Measurements from ENCODE around the gene DGKB. TPM values are rescaled to one million over a fixed set of nuclear protein-coding genes. Genes with fewer than 3 reads are reported as not detected.

The DGKB gene
- total RNA-seq, 1 experiment from 2014 or later = not detected

DNA sequence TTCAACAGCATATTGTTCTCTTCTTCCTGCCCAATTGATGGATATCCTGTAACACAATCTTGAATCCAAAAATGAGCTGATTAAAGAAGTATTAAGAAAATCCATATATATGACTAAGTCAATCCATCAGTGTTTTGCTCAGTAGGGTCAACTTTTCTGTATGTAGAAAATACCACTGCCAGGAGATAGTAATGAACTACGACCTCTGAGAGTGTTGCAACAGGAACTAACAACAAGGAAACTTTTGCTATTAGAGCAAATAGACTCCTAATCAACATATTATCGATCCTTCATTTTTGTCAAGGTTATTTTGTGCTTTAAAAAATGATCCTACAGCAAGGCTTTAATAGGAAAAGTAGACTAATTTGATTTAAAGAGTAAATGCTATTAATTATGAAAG lies 507.8 kb downstream of the DGKB start:
- Histone ChIP-seq H3K27ac (ENCODE audit: low read depth, low read length, poor library complexity, severe bottlenecking) (no peak overlapping the region), H3K36me3 (ENCODE audit: insufficient read depth, low read length, poor library complexity, severe bottlenecking) (no peaks in the 10 kb centered on the region), H3K4me3 (ENCODE audit: low read depth, low read length, poor library complexity, severe bottlenecking) (no peak overlapping the region), H3K4me1 (ENCODE audit: insufficient read depth, low read length, poor library complexity, severe bottlenecking) (no peaks in the 10 kb centered on the region), H3K9me3 (ENCODE audit: low read depth, low read length, poor library complexity, severe bottlenecking) (no peaks in the 10 kb centered on the region), H3K27me3 (replicated peaks; ENCODE audit: insufficient read depth, low read depth, low read length, poor library complexity) (no peaks in the 10 kb centered on the region)
- TF ChIP-seq, protein P1, sequence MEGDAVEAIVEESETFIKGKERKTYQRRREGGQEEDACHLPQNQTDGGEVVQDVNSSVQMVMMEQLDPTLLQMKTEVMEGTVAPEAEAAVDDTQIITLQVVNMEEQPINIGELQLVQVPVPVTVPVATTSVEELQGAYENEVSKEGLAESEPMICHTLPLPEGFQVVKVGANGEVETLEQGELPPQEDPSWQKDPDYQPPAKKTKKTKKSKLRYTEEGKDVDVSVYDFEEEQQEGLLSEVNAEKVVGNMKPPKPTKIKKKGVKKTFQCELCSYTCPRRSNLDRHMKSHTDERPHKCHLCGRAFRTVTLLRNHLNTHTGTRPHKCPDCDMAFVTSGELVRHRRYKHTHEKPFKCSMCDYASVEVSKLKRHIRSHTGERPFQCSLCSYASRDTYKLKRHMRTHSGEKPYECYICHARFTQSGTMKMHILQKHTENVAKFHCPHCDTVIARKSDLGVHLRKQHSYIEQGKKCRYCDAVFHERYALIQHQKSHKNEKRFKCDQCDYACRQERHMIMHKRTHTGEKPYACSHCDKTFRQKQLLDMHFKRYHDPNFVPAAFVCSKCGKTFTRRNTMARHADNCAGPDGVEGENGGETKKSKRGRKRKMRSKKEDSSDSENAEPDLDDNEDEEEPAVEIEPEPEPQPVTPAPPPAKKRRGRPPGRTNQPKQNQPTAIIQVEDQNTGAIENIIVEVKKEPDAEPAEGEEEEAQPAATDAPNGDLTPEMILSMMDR (conservative IDR thresholded peaks at IDR 0.05; ENCODE audit: low read depth, low read length) = no peak
- TF ChIP-seq EZH2 (IDR thresholded peaks at IDR 0.05; ENCODE audit: borderline replicate concordance, low read depth, low read length, poor library complexity, severe bottlenecking) = no peak
- intact Hi-C loops (cut with micrococcal nuclease; ENCODE audit: unreplicated experiment) = no loop called here
- POLR2A ChIA-PET (ENCODE audit: low non-redundant PET) = no interaction called here
- BruUV-seq (replicated peaks) = no TSS peak
- DNase-seq (ENCODE audit: low spot score) = no peak
- CTCF ChIA-PET = no interaction called here

DNA sequence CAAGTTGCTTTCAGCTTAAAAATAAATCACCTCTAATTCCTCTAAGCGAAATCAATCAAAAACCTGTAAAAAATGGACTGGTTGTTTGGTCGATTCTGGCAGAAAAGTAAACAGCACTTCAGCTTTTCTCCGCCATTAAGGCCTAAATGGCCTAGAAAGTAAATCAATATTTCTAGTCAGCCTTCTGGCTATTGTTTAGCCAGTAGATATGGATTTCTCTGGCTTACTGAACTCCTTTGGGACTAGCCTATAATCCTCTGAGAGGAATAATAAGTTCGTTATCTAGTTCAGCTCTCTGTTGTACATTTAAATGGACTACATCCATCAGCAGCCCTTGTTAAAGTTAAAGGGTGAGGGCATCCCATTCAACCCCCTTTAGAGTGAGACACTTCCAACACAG lies 513.0 kb downstream of the DGKB start:
- peak; percentile 34 for DNase-seq (ENCODE audit: low spot score)
- intact Hi-C loops (cut with micrococcal nuclease; ENCODE audit: unreplicated experiment) = no loop called here
- no peak for TF ChIP-seq EZH2 (IDR thresholded peaks at IDR 0.05; ENCODE audit: borderline replicate concordance, low read depth, low read length, poor library complexity, severe bottlenecking)
- TF ChIP-seq, protein P1 (conservative IDR thresholded peaks at IDR 0.05; ENCODE audit: low read depth, low read length) = no peak
- H3K36me3 ChIP-seq (ENCODE audit: insufficient read depth, low read length, poor library complexity, severe bottlenecking) = no peaks in the 10 kb centered on the region
- CTCF ChIA-PET = no interaction called here
- POLR2A ChIA-PET (ENCODE audit: low non-redundant PET) = no interaction called here
- H3K4me3 ChIP-seq (ENCODE audit: low read depth, low read length, poor library complexity, severe bottlenecking) = no peak overlapping the region
- BruUV-seq (replicated peaks) = no TSS peak
- H3K27me3 ChIP-seq (replicated peaks; ENCODE audit: insufficient read depth, low read depth, low read length, poor library complexity) = no peaks in the 10 kb centered on the region
- no peaks in the 10 kb centered on the region for H3K4me1 ChIP-seq (ENCODE audit: insufficient read depth, low read length, poor library complexity, severe bottlenecking)
- no peaks in the 10 kb centered on the region for H3K9me3 ChIP-seq (ENCODE audit: low read depth, low read length, poor library complexity, severe bottlenecking)
- no peak overlapping the region for H3K27ac ChIP-seq (ENCODE audit: low read depth, low read length, poor library complexity, severe bottlenecking)

DNA sequence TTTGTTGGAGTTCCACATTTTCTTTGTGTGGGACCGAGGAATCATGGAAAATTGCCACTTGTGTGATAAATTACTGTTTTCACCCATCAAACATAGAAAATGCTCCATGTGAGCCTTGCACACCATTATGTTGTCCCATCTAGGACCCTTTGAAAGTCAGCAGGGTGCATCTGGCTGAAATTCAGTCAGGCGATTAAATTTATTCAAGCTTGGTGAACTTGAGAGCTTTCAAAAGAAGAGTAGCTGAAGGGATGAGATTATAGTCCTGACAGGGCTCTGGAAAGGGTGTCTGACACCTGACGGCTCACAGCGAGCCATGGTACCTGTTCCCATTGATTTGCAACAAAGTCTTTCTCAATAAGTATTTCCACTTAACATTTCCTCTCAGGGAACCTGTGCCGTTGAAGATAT lies 513.4 kb downstream of the DGKB start:
- H3K9me3 ChIP-seq (ENCODE audit: low read depth, low read length, poor library complexity, severe bottlenecking) = no peaks in the 10 kb centered on the region
- no peak overlapping the region for H3K27ac ChIP-seq (ENCODE audit: low read depth, low read length, poor library complexity, severe bottlenecking)
- no peaks in the 10 kb centered on the region for H3K4me1 ChIP-seq (ENCODE audit: insufficient read depth, low read length, poor library complexity, severe bottlenecking)
- intact Hi-C loops (cut with micrococcal nuclease; ENCODE audit: unreplicated experiment) = no loop called here
- POLR2A ChIA-PET (ENCODE audit: low non-redundant PET) = no interaction called here
- no TSS peak for BruUV-seq (replicated peaks)
- no peaks in the 10 kb centered on the region for H3K27me3 ChIP-seq (replicated peaks; ENCODE audit: insufficient read depth, low read depth, low read length, poor library complexity)
- TF ChIP-seq, protein P1 (conservative IDR thresholded peaks at IDR 0.05; ENCODE audit: low read depth, low read length) = no peak
- TF ChIP-seq EZH2 (IDR thresholded peaks at IDR 0.05; ENCODE audit: borderline replicate concordance, low read depth, low read length, poor library complexity, severe bottlenecking) = no peak
- CTCF ChIA-PET = no interaction called here
- peak; percentile 9 for DNase-seq (ENCODE audit: low spot score)
- H3K4me3 ChIP-seq (ENCODE audit: low read depth, low read length, poor library complexity, severe bottlenecking) = no peak overlapping the region
- no peaks in the 10 kb centered on the region for H3K36me3 ChIP-seq (ENCODE audit: insufficient read depth, low read length, poor library complexity, severe bottlenecking)
